Osteoblast (primary cell): ENCODE measurements around the gene PCDHB8. TPM values are rescaled to one million over a fixed set of nuclear protein-coding genes. Genes with fewer than 3 reads are reported as not detected.
"Not testable (repeated sequence)": the region's sequence is repeated elsewhere in the genome, so short reads cannot be mapped to it uniquely, and the experiment has no call there.

ENCODE experiments used
- DNase-seq: peaks from one replicate; pipeline ENCODE4 v3.0.0; 2011; ENCODE audit warnings: low spot score, mixed read lengths; ENCODE audit not compliant: insufficient read length; ENCODE audit errors: missing footprints
- H2AFZ ChIP-seq: 2 replicates; pipeline ENCODE4 v1.6.0; 2011; ENCODE audit warnings: mild to moderate bottlenecking, low read length
- H3K27ac ChIP-seq: 2 replicates; pipeline ENCODE4 v1.5.1; 2011; ENCODE audit warnings: mild to moderate bottlenecking, low read depth, low read length, moderate library complexity
- H3K27me3 ChIP-seq: 2 replicates; pipeline ENCODE4 v1.6.0; 2012; ENCODE audit warnings: mild to moderate bottlenecking, control low read depth, inconsistent platforms, low read length, moderate library complexity; ENCODE audit not compliant: insufficient read depth
- H3K36me3 ChIP-seq: 2 replicates; pipeline ENCODE4 v1.5.1; 2011; ENCODE audit warnings: mild to moderate bottlenecking, low read length, control low read depth, moderate library complexity; ENCODE audit not compliant: insufficient read depth
- H3K4me1 ChIP-seq: 2 replicates; pipeline ENCODE4 v1.5.1; 2011; ENCODE audit warnings: mild to moderate bottlenecking, low read length, control low read depth, moderate library complexity; ENCODE audit not compliant: insufficient read depth
- H3K4me2 ChIP-seq: 2 replicates; pipeline ENCODE4 v1.6.0; 2011; ENCODE audit warnings: mild to moderate bottlenecking, low read length; ENCODE audit not compliant: insufficient read depth
- H3K4me3 ChIP-seq: fragments of 200-600 bp; sonication (generic); 3 replicates; pipeline ENCODE4 v1.5.1; 2012; ENCODE audit warnings: mild to moderate bottlenecking, low read length, inconsistent platforms; ENCODE audit not compliant: insufficient read depth
- H3K79me2 ChIP-seq: 2 replicates; pipeline ENCODE4 v1.6.0; 2012; ENCODE audit warnings: mild to moderate bottlenecking, low read length, control low read depth, inconsistent platforms; ENCODE audit not compliant: insufficient read depth
- H3K9me3 ChIP-seq: 2 replicates; pipeline ENCODE4 v1.5.1; 2011; ENCODE audit warnings: low read depth, low read length, control low read depth
- H4K20me1 ChIP-seq: 2 replicates; pipeline ENCODE4 v1.6.0; 2012; ENCODE audit warnings: mild to moderate bottlenecking, low read length, control low read depth; ENCODE audit not compliant: insufficient read depth
- total RNA-seq: library from RNA; depleted of rRNA; stranded (reverse); fragments of >200 nt; gene quantifications from 2 replicates; pipeline ENCODE4 v1.2.3, GENCODE V29; 2012
- TF ChIP-seq, protein P1 (sequence below): IDR thresholded peaks from 2 replicates; pipeline ENCODE4 v1.5.1; 2011; ENCODE audit warnings: mild to moderate bottlenecking, low read depth, low read length, moderate library complexity; ENCODE audit errors: extremely low read depth

Gene PCDHB8
- total RNA-seq = 0.36 and 0.88 TPM in 2 replicates

DNA sequence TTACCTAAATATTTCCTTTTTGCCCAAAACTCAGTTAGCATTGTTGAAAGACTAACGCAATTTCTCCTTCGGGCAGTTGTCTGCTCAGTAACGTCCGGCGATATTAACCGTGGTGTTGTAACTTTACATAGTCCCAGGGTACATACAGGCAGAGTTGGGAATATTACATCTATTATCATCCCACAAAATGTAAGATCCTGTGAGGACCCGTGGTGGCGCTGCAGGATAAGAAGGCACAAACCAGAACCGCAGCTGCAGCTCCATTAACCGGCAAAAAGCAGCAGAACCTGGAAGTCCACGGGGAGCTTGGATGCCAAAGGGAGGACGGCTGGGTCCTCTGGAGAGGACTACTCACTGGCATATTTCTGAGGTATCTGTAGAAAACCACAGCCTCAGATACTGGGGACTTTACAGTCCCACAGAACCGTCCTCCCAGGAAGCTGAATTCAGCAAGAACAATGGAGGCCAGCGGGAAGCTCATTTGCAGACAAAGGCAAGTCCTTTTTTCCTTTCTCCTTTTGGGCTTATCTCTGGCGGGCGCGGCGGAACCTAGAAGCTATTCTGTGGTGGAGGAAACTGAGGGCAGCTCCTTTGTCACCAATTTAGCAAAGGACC lies at the start of gene PCDHB8:
PCDHB8 (plus strand) TSS at position 214 of the 615 bp plus-strand sequence; CDS start at position 459, 245 bp downstream.
- not testable (repeated sequence) for H3K9me3 ChIP-seq, H3K4me2 ChIP-seq, H2AFZ ChIP-seq, H3K4me1 ChIP-seq, H4K20me1 ChIP-seq, H3K36me3 ChIP-seq, DNase-seq, H3K79me2 ChIP-seq, H3K27me3 ChIP-seq, H3K27ac ChIP-seq, H3K4me3 ChIP-seq
- TF ChIP-seq, protein P1, sequence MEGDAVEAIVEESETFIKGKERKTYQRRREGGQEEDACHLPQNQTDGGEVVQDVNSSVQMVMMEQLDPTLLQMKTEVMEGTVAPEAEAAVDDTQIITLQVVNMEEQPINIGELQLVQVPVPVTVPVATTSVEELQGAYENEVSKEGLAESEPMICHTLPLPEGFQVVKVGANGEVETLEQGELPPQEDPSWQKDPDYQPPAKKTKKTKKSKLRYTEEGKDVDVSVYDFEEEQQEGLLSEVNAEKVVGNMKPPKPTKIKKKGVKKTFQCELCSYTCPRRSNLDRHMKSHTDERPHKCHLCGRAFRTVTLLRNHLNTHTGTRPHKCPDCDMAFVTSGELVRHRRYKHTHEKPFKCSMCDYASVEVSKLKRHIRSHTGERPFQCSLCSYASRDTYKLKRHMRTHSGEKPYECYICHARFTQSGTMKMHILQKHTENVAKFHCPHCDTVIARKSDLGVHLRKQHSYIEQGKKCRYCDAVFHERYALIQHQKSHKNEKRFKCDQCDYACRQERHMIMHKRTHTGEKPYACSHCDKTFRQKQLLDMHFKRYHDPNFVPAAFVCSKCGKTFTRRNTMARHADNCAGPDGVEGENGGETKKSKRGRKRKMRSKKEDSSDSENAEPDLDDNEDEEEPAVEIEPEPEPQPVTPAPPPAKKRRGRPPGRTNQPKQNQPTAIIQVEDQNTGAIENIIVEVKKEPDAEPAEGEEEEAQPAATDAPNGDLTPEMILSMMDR = peak; percentile 17

DNA sequence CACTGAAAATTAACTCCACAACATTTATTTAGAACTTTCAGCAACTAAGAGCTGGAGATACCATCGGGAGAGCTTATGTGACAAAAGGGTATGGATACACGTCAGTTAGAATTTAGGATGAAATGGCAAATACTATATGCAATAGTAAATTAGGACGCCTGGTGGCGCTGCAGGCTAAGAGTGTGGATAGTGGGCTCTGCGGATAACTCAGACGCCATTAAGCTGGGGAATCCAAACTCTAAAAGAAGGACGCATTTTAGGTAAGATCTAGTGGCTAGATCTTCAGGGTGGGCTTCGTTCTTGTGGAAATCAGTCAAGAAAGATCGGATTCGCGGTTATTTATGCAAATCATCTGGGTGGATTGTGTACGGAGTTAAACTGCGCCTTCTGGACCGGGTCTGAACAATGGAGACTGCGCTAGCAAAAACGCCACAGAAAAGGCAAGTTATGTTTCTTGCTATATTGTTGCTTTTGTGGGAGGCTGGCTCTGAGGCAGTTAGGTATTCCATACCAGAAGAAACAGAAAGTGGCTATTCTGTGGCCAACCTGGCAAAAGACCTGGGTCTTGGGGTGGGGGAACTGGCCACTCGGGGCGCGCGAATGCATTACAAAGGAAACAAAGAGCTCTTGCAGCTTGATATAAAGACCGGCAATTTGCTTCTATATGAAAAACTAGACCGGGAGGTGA lies 42.4 kb upstream of the PCDHB8 start, which contains the start of gene PCDHB5:
PCDHB5 (plus strand) TSS at position 177 of the 688 bp plus-strand sequence; CDS start at position 406, 229 bp downstream.
- TF ChIP-seq, protein P1 = peak; percentile 45
- H3K27ac ChIP-seq = no peak within 1 kb of the TSS
- H3K27me3 ChIP-seq = no peaks in the 10 kb centered on the region
- H4K20me1 ChIP-seq = no peaks in the 10 kb centered on the region
- no peaks in the 10 kb centered on the region for H3K36me3 ChIP-seq
- H3K4me2 ChIP-seq = peak within 1 kb of the TSS; percentile 66
- H3K4me3 ChIP-seq = peak within 1 kb of the TSS; percentile 67
- peak within 1 kb of the TSS; percentile 74 for H2AFZ ChIP-seq
- H3K9me3 ChIP-seq = no peaks in the 10 kb centered on the region
- no peak for DNase-seq
- H3K79me2 ChIP-seq = no peaks in the 10 kb centered on the region
- no peaks in the 10 kb centered on the region for H3K4me1 ChIP-seq

DNA sequence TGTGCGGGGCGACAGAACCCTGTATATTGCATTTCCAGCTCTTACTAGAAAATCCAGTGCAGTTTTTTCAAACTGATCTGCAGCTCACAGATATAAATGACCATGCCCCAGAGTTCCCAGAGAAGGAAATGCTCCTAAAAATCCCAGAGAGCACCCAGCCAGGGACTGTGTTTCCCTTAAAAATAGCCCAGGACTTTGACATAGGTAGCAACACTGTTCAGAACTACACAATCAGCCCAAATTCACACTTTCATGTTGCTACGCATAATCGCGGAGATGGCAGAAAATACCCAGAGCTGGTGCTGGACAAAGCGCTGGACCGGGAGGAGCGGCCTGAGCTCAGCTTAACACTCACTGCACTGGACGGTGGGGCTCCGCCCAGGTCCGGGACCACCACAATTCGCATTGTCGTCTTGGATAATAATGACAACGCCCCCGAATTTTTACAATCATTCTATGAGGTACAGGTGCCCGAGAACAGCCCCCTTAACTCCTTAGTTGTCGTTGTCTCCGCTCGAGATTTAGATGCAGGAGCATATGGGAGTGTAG lies 41.8 kb upstream of the PCDHB8 start:
- Histone ChIP-seq H3K27ac (no peak overlapping the region), H3K27me3 (no peaks in the 10 kb centered on the region), H3K36me3 (no peaks in the 10 kb centered on the region), H2AFZ (no peak overlapping the region), H4K20me1 (no peaks in the 10 kb centered on the region), H3K4me1 (no peaks in the 10 kb centered on the region), H3K4me3 (peak overlapping the region; percentile 67), H3K9me3 (no peaks in the 10 kb centered on the region), H3K79me2 (no peaks in the 10 kb centered on the region), H3K4me2 (peak overlapping the region; percentile 66)
- TF ChIP-seq, protein P1 = no peak
- DNase-seq = no peak

DNA sequence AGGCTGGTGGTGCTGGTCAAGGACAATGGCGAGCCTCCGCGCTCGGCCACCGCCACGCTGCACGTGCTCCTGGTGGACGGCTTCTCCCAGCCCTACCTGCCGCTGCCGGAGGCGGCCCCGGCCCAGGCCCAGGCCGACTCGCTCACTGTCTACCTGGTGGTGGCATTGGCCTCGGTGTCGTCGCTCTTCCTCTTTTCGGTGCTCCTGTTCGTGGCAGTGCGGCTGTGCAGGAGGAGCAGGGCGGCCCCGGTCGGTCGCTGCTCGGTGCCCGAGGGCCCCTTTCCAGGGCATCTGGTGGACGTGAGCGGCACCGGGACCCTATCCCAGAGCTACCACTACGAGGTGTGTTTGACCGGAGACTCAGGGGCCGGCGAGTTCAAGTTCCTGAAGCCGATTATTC lies 40.2 kb upstream of the PCDHB8 start:
- H3K36me3 ChIP-seq, H3K27ac ChIP-seq, H3K4me2 ChIP-seq, H3K9me3 ChIP-seq, H3K4me1 ChIP-seq, H3K27me3 ChIP-seq, H3K4me3 ChIP-seq, DNase-seq, H2AFZ ChIP-seq, H4K20me1 ChIP-seq, H3K79me2 ChIP-seq: not testable (repeated sequence)
